Psoas muscle (tissue), 8 donors: Measurements from ENCODE around the gene KRT7. TPM values are rescaled to one million over a fixed set of nuclear protein-coding genes. Genes with fewer than 3 reads are reported as not detected.

ENCODE experiments used
- ATAC-seq, 4 donors: fragments of 200-7000 bp; cut with Tn5 transposase; one replicate each; pipeline ENCODE4 v1.9.1; 2020; ENCODE audit warnings: moderate library complexity in 3 of 4, mild to moderate bottlenecking in 2 of 4
- DNase-seq, 2 donors: peaks; one replicate each; pipeline ENCODE4 v3.0.0-alpha.2; 2020
- H3K27ac ChIP-seq: fragments of 200-600 bp; one replicate; pipeline ENCODE4 v1.8.0; 2022
- H3K27me3 ChIP-seq, 3 donors: fragments of 200-600 bp in 1 of 3; one replicate each; pipeline versions ENCODE4 v1.6.1 to v1.8.0; 2013 to 2022; ENCODE audit warnings: low read length in 2 of 3, mild to moderate bottlenecking in 2 of 3, moderate library complexity in 1 of 3; ENCODE audit not compliant: insufficient read depth in 3 of 3
- H3K36me3 ChIP-seq, 2 donors: fragments of 200-600 bp in 1 of 2; one replicate each; pipeline versions ENCODE4 v1.6.1 to v1.8.0; 2013 to 2022; ENCODE audit warnings: low read depth in 1 of 2, mild to moderate bottlenecking in 1 of 2, moderate library complexity in 1 of 2; ENCODE audit not compliant: insufficient read depth in 1 of 2
- H3K4me1 ChIP-seq: fragments of 200-600 bp; one replicate; pipeline ENCODE4 v1.8.0; 2022
- H3K4me3 ChIP-seq: fragments of 200-600 bp; one replicate; pipeline ENCODE4 v1.8.0; 2022; ENCODE audit warnings: mild to moderate bottlenecking
- H3K9me3 ChIP-seq: fragments of 200-600 bp; one replicate; pipeline ENCODE4 v1.8.0; 2022
- CTCF ChIP-seq: fragments of 200-600 bp; IDR thresholded peaks from one replicate; pipeline ENCODE4 v1.8.0; 2022; ENCODE audit warnings: antibody characterized with exemption
- WGBS, 3 donors: extraction: QIAGEN DNeasy Blood & Tissue Kit; methylation state at CpG; one replicate each; pipeline versions ENCODE4 v1.1.6 to v1.1.7; 2013; 5-methylcytosine and 5-hydroxymethylcytosine counted together
- intact Hi-C, 2 donors: fragments of 100-400 bp; cut with DNase I; formaldehyde crosslinking; loops; one replicate each; pipeline versions ENCODE4 v1.11.0 to v1.14.2; 2022
- polyA plus RNA-seq, 3 donors: library from polyadenylated mRNA; stranded (reverse); fragments of 200-250 nt; gene quantifications; one replicate each; pipeline ENCODE4 v1.2.3, GENCODE V29; 2013
- total RNA-seq, 4 donors: library from RNA; stranded (reverse); fragmentation: NEBNext Ultra II Directional in 2 of 4; extraction: Animal tissue kit (Norgen Biotek cat#: 25700) in 2 of 4; gene quantifications; one replicate each; pipeline versions ENCODE4 v1.2.1 to v1.2.4, GENCODE V29; 2021 to 2023
- donor health status: healthy with polysubstance abuse.
- donor health status: DM: no; HTN: no; CAD: no; lungs with moderate emphysema.
- donor health status: Bipolar disorder and iron deficiency.
- donor health status: healthy.
- donor health status: DM: yes; HTN: yes; CAD: no.
- donor health status: DM: no; HTN: no; CAD: no.
- donor health status: DM: no; HTN: no; CAD: no.
- donor health status: DM: yes; HTN: yes; CAD: no.

KRT7 gene
- total and polyA plus RNA-seq, 7 donors, result 0.39 to 3.9 (median 1.6) TPM

GRCh38 chr12:52232203-52232673 is 805 bp upstream of the KRT7 start:
- TF ChIP-seq CTCF, result no peak
- no peak overlapping the region for H3K4me3 ChIP-seq
- H3K36me3 ChIP-seq, result no peaks in the 10 kb centered on the region
- no peak for ATAC-seq
- H3K27ac ChIP-seq, result no peak overlapping the region
- no peak for DNase-seq
- H3K9me3 ChIP-seq, result no peaks in the 10 kb centered on the region
- H3K4me1 ChIP-seq, result no peaks in the 10 kb centered on the region
- intact Hi-C loops, result no loop called here
- peaks cover 0 to 45% (median 16%) of the 10 kb centered on the region in 3 donors for H3K27me3 ChIP-seq
- 71 to 81% (median 74%) methylated on average over 12 of the region's 12 CpGs for WGBS, 3 donors

GRCh38 chr12:52233462-52234207 is 592 bp downstream of the KRT7 start:
- ATAC-seq, result no peak
- Histone ChIP-seq H3K9me3 (no peaks in the 10 kb centered on the region), H3K4me1 (no peaks in the 10 kb centered on the region), H3K4me3 (no peak overlapping the region), H3K27ac (no peak overlapping the region), H3K27me3 (peaks cover 0 to 45% (median 17%) of the 10 kb centered on the region in 3 donors), H3K36me3 (no peaks in the 10 kb centered on the region)
- TF ChIP-seq CTCF, result no peak
- intact Hi-C loops, result no loop called here
- WGBS, 3 donors, result 23 to 39% (median 38%) methylated on average over 35 to 40 of the region's 40 CpGs
- DNase-seq, result no peak

- no peak overlapping the region for H3K27ac ChIP-seq
- 81 to 88% (median 85%) methylated on average over 10 of the region's 10 CpGs for WGBS, 3 donors
- H3K27me3 ChIP-seq, result peaks cover 0 to 43% (median 17%) of the 10 kb centered on the region in 3 donors
- ATAC-seq, result no peak
- DNase-seq, result no peak
- no peaks in the 10 kb centered on the region for H3K4me1 ChIP-seq
- intact Hi-C loops, result no loop called here
- H3K36me3 ChIP-seq, result no peaks in the 10 kb centered on the region
- no peak for TF ChIP-seq CTCF
- H3K9me3 ChIP-seq, result no peaks in the 10 kb centered on the region
- H3K4me3 ChIP-seq, result no peak overlapping the region
Measured at GRCh38 chr12:52234223-52234810, 1.3 kb downstream of the KRT7 start.

GRCh38 chr12:52235001-52235764 is 2.1 kb downstream of the KRT7 start:
- TF ChIP-seq CTCF, result no peak
- 90 to 94% (median 92%) methylated on average over 14 to 15 of the region's 15 CpGs for WGBS, 3 donors
- intact Hi-C loops, result no loop called here
- DNase-seq (peak in 1 of 2 donors; percentile 47), ATAC-seq (no peak)
- H3K9me3 ChIP-seq, result no peaks in the 10 kb centered on the region
- H3K4me3 ChIP-seq, result no peak overlapping the region
- H3K36me3 ChIP-seq, result no peaks in the 10 kb centered on the region
- no peaks in the 10 kb centered on the region for H3K4me1 ChIP-seq
- H3K27me3 ChIP-seq, result peaks cover 0 to 38% (median 17%) of the 10 kb centered on the region in 3 donors
- H3K27ac ChIP-seq, result no peak overlapping the region
